Endothelial cell (in vitro differentiated cells): Measurements from ENCODE around the gene B4GALT7. TPM values are rescaled to one million over a fixed set of nuclear protein-coding genes. Genes with fewer than 3 reads are reported as not detected.
A peak's percentile ranks its signal among the peaks of the same experiment; 100 is the strongest.

Source experiments
- DNase-seq: peaks from one replicate; pipeline ENCODE4 v3.0.0; 2021; ENCODE audit warnings: low spot score
- H3K27ac Mint-ChIP-seq: one replicate; pipeline ENCODE4 v1.8.0; 2021; ENCODE audit warnings: mixed read lengths, inconsistent platforms; ENCODE audit not compliant: unreplicated experiment
- H3K27me3 Mint-ChIP-seq: one replicate; pipeline ENCODE4 v1.8.0; 2021; ENCODE audit warnings: mild to moderate bottlenecking, moderate library complexity, mixed read lengths, inconsistent platforms; ENCODE audit not compliant: unreplicated experiment
- H3K36me3 Mint-ChIP-seq: one replicate; pipeline ENCODE4 v1.8.0; 2021; ENCODE audit warnings: mild to moderate bottlenecking, low read depth, mixed read lengths, inconsistent platforms; ENCODE audit not compliant: unreplicated experiment
- H3K4me1 Mint-ChIP-seq: one replicate; pipeline ENCODE4 v1.8.0; 2021; ENCODE audit warnings: mild to moderate bottlenecking, mixed read lengths, inconsistent platforms; ENCODE audit not compliant: unreplicated experiment
- H3K4me3 Mint-ChIP-seq: one replicate; pipeline ENCODE4 v1.8.0; 2021; ENCODE audit warnings: mild to moderate bottlenecking, mixed read lengths, inconsistent platforms; ENCODE audit not compliant: unreplicated experiment
- H3K9me3 Mint-ChIP-seq: one replicate; pipeline ENCODE4 v1.8.0; 2021; ENCODE audit warnings: mixed read lengths, inconsistent platforms; ENCODE audit not compliant: unreplicated experiment
- CTCF ChIP-seq: fragments of 200-600 bp; sonication (generic); IDR thresholded peaks from one replicate; pipeline ENCODE4 v1.5.0; 2021; ENCODE audit warnings: antibody characterized with exemption; ENCODE audit not compliant: unreplicated experiment
- total RNA-seq: library from RNA; stranded (reverse); fragmentation: NEBNext Ultra II Directional; extraction: Animal tissue kit (Norgen Biotek cat#: 25700); gene quantifications from one replicate; pipeline ENCODE4 v1.2.1, GENCODE V29; 2021; ENCODE audit not compliant: unreplicated experiment

B4GALT7 gene
- total RNA-seq, 1 donor from 2014 or later, result 34.6 TPM

DNA sequence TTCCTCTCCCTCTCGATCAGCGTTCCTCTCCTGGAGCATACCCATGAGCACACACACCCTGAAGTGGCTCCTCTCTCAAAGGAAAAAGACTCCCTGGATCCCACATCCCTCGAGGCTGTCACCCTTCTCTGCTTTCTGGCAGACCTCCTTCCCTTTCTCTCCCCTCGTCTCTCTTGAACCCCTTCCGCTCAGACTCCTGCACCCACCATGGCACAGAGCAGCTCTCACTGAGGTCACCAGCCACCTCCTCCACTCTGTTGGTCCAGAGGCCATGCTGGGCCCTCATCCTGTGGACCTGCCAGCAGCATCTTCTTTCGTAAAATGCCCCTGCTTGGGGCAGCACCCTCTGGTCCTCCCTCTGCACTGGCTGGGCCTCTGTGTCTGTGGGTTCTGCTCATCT is 5.7 kb downstream of the B4GALT7 start:
- Mint-ChIP-seq H3K4me3 (no peak overlapping the region), H3K36me3 (peaks cover 25% of the 10 kb centered on the region), H3K27me3 (peaks cover 7% of the 10 kb centered on the region), H3K27ac (peak overlapping the region; percentile 36), H3K4me1 (peaks cover 9% of the 10 kb centered on the region), H3K9me3 (no peaks in the 10 kb centered on the region)
- no peak for DNase-seq
- TF ChIP-seq CTCF, result no peak

DNA sequence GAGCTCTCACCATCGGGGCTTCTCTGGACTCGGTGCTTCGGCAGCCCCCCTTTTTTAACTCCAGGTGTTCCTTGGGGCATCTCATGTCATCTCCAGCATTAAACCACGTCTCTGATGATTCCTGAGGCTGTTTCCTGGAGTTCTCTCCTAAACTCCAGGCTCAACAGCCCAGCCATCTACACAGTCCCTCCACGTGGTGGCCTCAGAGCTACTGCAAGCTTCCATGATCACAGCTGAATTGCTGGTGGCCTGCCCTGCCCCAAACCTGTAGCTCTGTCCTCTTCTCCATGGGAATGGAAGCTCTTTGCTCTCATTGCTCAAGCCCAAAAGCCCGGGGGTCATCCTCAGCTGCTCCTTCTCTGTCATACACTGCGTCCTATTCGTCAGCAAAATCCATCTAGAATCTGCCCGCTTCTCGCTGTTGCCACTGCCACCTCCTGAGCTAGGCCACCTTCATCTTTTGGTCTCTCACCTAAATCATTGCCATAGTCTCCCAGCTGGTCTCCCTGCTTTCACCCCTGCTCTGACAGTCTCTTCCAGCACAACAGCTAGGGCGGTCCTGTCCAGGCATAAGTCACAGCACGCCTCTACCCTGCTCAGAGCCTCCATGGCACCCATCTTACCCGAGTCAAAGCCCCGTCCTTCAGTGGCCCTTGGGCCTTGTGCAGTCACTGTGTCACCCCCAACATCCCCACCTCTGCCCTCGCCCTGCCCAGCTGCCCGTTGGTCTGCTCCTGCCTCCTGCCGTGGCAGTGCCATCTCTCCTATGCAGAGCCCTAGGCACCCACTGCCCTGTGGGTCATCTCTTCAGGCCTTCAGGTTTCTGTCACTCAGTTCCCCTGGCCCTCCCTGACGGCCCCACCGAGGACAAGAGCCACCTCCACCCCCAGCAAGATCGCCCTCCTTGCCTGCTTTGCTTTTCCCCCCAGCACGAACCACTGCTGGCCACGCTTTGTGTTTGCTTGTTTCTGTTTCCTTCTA is 6.4 kb downstream of the B4GALT7 start:
- peaks cover 7% of the 10 kb centered on the region for H3K27me3 Mint-ChIP-seq
- peak overlapping the region; percentile 19 for H3K27ac Mint-ChIP-seq
- H3K9me3 Mint-ChIP-seq, result no peaks in the 10 kb centered on the region
- no peak for DNase-seq
- peak overlapping the region; percentile 2 for H3K4me3 Mint-ChIP-seq
- H3K4me1 Mint-ChIP-seq, result peaks cover 4% of the 10 kb centered on the region
- no peak for TF ChIP-seq CTCF
- H3K36me3 Mint-ChIP-seq, result peaks cover 21% of the 10 kb centered on the region

DNA sequence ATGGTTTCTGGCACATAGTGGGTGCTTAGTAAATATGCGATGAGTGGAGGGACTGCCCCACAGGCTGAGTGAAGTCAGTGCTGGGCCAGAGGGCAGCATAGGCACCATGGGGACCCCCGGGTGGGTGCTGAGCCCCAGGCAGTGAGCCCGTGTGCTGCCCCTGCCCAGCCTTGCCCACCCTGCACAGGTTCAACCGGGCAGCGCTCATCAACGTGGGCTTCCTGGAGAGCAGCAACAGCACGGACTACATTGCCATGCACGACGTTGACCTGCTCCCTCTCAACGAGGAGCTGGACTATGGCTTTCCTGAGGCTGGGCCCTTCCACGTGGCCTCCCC is 7.2 kb downstream of the B4GALT7 start:
- Mint-ChIP-seq H3K9me3 (no peaks in the 10 kb centered on the region), H3K4me3 (no peak overlapping the region), H3K36me3 (peaks cover 22% of the 10 kb centered on the region), H3K4me1 (peaks cover 4% of the 10 kb centered on the region), H3K27ac (peak overlapping the region; percentile 19), H3K27me3 (peaks cover 7% of the 10 kb centered on the region)
- no peak for DNase-seq
- TF ChIP-seq CTCF, result no peak

DNA sequence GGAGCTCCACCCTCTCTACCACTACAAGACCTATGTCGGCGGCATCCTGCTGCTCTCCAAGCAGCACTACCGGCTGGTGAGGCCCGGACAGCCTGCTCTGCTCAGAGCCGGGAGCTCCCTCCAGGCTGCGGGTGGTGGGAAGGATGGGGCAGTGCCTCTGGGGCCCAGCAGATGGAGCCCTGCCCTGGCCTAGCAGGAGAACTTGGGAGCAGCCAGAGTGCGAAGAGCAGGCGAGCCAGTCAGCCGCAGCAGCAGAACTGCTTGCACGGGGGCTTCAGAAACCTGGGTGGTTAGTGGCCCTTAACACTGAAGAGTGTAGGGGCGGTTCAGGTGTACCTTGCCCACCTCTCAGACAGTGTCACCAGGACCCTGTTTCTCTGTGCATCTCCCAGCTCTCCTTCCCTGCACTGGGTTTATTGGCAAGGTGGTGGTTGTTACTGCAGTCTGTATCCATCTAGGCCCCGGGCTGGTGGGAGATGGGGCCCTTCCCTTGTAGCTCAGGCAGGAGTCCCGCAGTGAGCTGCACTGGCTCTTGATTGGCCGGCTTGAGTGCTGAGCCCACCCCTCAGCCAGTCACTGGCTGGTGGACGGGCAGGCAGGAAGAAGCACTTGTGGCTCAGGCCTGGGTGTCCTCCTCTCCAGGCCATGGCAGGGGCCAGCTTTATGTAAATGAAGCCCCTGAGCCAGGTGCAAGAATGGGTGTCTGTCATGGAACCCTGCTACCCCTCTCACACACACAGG is 7.7 kb downstream of the B4GALT7 start:
- Mint-ChIP-seq H3K4me1 (peaks cover 4% of the 10 kb centered on the region), H3K27ac (no peak overlapping the region), H3K9me3 (no peaks in the 10 kb centered on the region), H3K27me3 (peaks cover 6% of the 10 kb centered on the region), H3K4me3 (no peak overlapping the region), H3K36me3 (peaks cover 21% of the 10 kb centered on the region)
- TF ChIP-seq CTCF, result peak; percentile 62
- DNase-seq, result peak; percentile 90
